Transverse colon (tissue), 4 donors: ENCODE measurements around the gene HPN.

Experiments
- CTCF ChIP-seq, 5 experiments: fragments of 200-600 bp in 3 of 5; fragments of 450-650 bp in 2 of 5; sonication (generic) in 3 of 5; IDR thresholded peaks; 1 replicate in 2 of 5; 2 replicates in 3 of 5; pipeline ENCODE4 v1.5.1; 2016 to 2017; ENCODE audit warnings: antibody characterized with exemption in 5 of 5, inconsistent platforms in 3 of 5, mild to moderate bottlenecking in 2 of 5, moderate library complexity in 1 of 5
- POLR2A ChIP-seq: fragments of 450-650 bp; IDR thresholded peaks from one replicate; pipeline ENCODE4 v1.6.1; 2016; ENCODE audit warnings: antibody characterized with exemption, mild to moderate bottlenecking, moderate library complexity
- POLR2AphosphoS5 ChIP-seq, 3 donors: sonication (generic); formaldehyde crosslinking; IDR thresholded peaks; one replicate each; pipeline ENCODE4 v1.6.1; 2016; ENCODE audit warnings: antibody characterized with exemption in 3 of 3

- TF ChIP-seq CTCF (IDR thresholded peaks at IDR 0.05) (no peak), POLR2A (no peak), POLR2AphosphoS5 (IDR thresholded peaks at IDR 0.05) (no peak)
These were observed 46.0 kb upstream of the HPN start for GRCh38 chr19:34995551-34995950.
